IMR-90 (cell line): ENCODE results near the gene TFB1M. TPM values are rescaled to one million over a fixed set of nuclear protein-coding genes. Genes with fewer than 3 reads are reported as not detected.

Experiments used
- ATAC-seq: fragments of 200-7000 bp; cut with Tn5 transposase; 2 replicates; pipeline ENCODE4 v1.9.1; 2020; ENCODE audit warnings: low read depth, mild to moderate bottlenecking, moderate library complexity
- BruUV-seq: library from RNA; stranded (reverse); fragments of 400-500 nt; replicated peaks from 2 replicates; lab custom pipeline; 2021; lab: Mats Ljungman, UMichigan
- CTCF ChIA-PET: fragments of 300-600 bp; formaldehyde crosslinking; extraction: SDS; loops from one replicate; lab custom pipeline; 2021; ENCODE audit warnings: antibody characterized with exemption; lab: Yijun Ruan, JAX
- POLR2A ChIA-PET: fragments of 300-600 bp; sonication (Branson Sonifier 250); formaldehyde crosslinking; loops from one replicate; lab custom pipeline; 2022; ENCODE audit warnings: antibody characterized with exemption; ENCODE audit not compliant: unreplicated experiment; lab: Charles Lee
- DNase-seq: peaks from one replicate; pipeline ENCODE4 v3.0.0; 2013
- H2AFZ ChIP-seq: replicated peaks from 2 replicates; pipeline ENCODE3; 2013; ENCODE audit warnings: low read length, mild to moderate bottlenecking; ENCODE audit not compliant: poor library complexity
- H2AK5ac ChIP-seq: 2 replicates; pipeline ENCODE4 v1.6.1; 2013; ENCODE audit warnings: low read depth, low read length, inconsistent platforms
- H2AK9ac ChIP-seq: replicated peaks from 2 replicates; pipeline ENCODE3; 2013; ENCODE audit warnings: mild to moderate bottlenecking, low read depth, low read length, moderate library complexity; ENCODE audit not compliant: poor library complexity
- H2BK120ac ChIP-seq: 2 replicates; pipeline ENCODE4 v1.6.1; 2013; ENCODE audit warnings: low read depth, low read length, inconsistent platforms
- H2BK15ac ChIP-seq: 3 replicates; pipeline ENCODE4 v1.6.1; 2013; ENCODE audit warnings: low read depth, low read length, inconsistent platforms
- H2BK20ac ChIP-seq: 2 replicates; pipeline ENCODE4 v1.6.1; 2013; ENCODE audit warnings: low read depth, mild to moderate bottlenecking, inconsistent platforms, low read length, moderate library complexity
- H2BK5ac ChIP-seq: 2 replicates; pipeline ENCODE4 v1.6.1; 2013; ENCODE audit warnings: mild to moderate bottlenecking, low read depth, low read length, inconsistent platforms; ENCODE audit not compliant: poor library complexity, severe bottlenecking
- H3K14ac ChIP-seq: replicated peaks from 2 replicates; pipeline ENCODE4 v1.6.1; 2013; ENCODE audit warnings: low read depth, low read length, inconsistent platforms
- H3K18ac ChIP-seq: 2 replicates; pipeline ENCODE4 v1.6.1; 2013; ENCODE audit warnings: low read depth, low read length, control low read depth
- H3K23ac ChIP-seq: 2 replicates; pipeline ENCODE4 v1.6.1; 2013; ENCODE audit warnings: low read depth, low read length, inconsistent platforms
- H3K27ac ChIP-seq: 2 replicates; pipeline ENCODE4 v1.5.1; 2013; ENCODE audit warnings: mild to moderate bottlenecking, control low read depth, low read length; ENCODE audit not compliant: insufficient read depth
- H3K27me3 ChIP-seq: 2 replicates; pipeline ENCODE4 v1.6.1; 2013; ENCODE audit warnings: low read length; ENCODE audit not compliant: control insufficient read depth, insufficient read depth
- H3K36me3 ChIP-seq: 2 replicates; pipeline ENCODE4 v1.6.1; 2013; ENCODE audit warnings: low read length, mixed read lengths; ENCODE audit not compliant: control insufficient read depth, insufficient read depth
- H3K4ac ChIP-seq: 2 replicates; pipeline ENCODE4 v1.6.1; 2013; ENCODE audit warnings: low read depth, low read length, inconsistent platforms
- H3K4me1 ChIP-seq: 2 replicates; pipeline ENCODE4 v1.6.1; 2013; ENCODE audit warnings: low read length, mixed read lengths; ENCODE audit not compliant: control insufficient read depth, insufficient read depth
- H3K4me2 ChIP-seq: 2 replicates; pipeline ENCODE4 v1.6.1; 2013; ENCODE audit warnings: low read depth, mild to moderate bottlenecking, control low read depth, low read length, moderate library complexity
- H3K4me3 ChIP-seq: 2 replicates; pipeline ENCODE4 v1.5.1; 2013; ENCODE audit warnings: low read depth, mild to moderate bottlenecking, control low read depth, low read length, moderate library complexity; ENCODE audit not compliant: insufficient read depth
- H3K56ac ChIP-seq: 2 replicates; pipeline ENCODE4 v1.6.1; 2013; ENCODE audit warnings: low read length, inconsistent platforms; ENCODE audit not compliant: insufficient read depth; ENCODE audit errors: extremely low read depth
- H3K79me1 ChIP-seq, 2 experiments: 2 replicates each; pipeline ENCODE4 v1.6.1; 2013; ENCODE audit warnings: low read length in 2 of 2, inconsistent platforms in 1 of 2, low read depth in 1 of 2
- H3K9ac ChIP-seq: 2 replicates; pipeline ENCODE4 v1.6.1; 2013; ENCODE audit warnings: low read depth, low read length, control low read depth
- H3K9me1 ChIP-seq: 2 replicates; pipeline ENCODE4 v1.6.1; 2013; ENCODE audit warnings: low read length, inconsistent platforms; ENCODE audit not compliant: insufficient read depth
- H3K9me3 ChIP-seq: 2 replicates; pipeline ENCODE4 v1.6.1; 2013; ENCODE audit warnings: low read length; ENCODE audit not compliant: control insufficient read depth, insufficient read depth
- H4K20me1 ChIP-seq: 2 replicates; pipeline ENCODE4 v1.6.1; 2013; ENCODE audit warnings: low read length, inconsistent platforms; ENCODE audit not compliant: insufficient read depth
- H4K5ac ChIP-seq: 2 replicates; pipeline ENCODE4 v1.6.1; 2013; ENCODE audit warnings: mild to moderate bottlenecking, low read depth, low read length, control low read depth
- H4K8ac ChIP-seq, 2 experiments: 2 replicates each; pipeline ENCODE4 v1.6.1; 2013; ENCODE audit warnings: low read depth in 2 of 2, low read length in 2 of 2, control low read depth in 1 of 2, inconsistent platforms in 1 of 2
- H4K91ac ChIP-seq: 2 replicates; pipeline ENCODE4 v1.6.1; 2013; ENCODE audit warnings: low read depth, low read length, inconsistent platforms; ENCODE audit not compliant: insufficient read depth
- ELK1 ChIP-seq: fragments of 150-350 bp; IDR thresholded peaks from 2 replicates; pipeline ENCODE4 v1.6.1; 2016; ENCODE audit warnings: low read depth, mild to moderate bottlenecking, low read length, moderate library complexity, borderline replicate concordance
- WGBS, 2 experiments: methylation state at CpG; one replicate each; pipeline versions ENCODE4 v1.1.5 to v1.1.7; 2013; ENCODE audit warnings: missing lambda C conversion rate in 2 of 2; ENCODE audit not compliant: insufficient read length in 1 of 2; ENCODE audit errors: extremely low coverage in 2 of 2; 5-methylcytosine and 5-hydroxymethylcytosine counted together
- dilution Hi-C: fragments of 300-500 bp; cut with HindIII; formaldehyde crosslinking; loops from one replicate; pipeline ENCODE4 v1.14.3; 2018; ENCODE audit warnings: low sequenced_read_pairs; ENCODE audit not compliant: unreplicated experiment
- in situ Hi-C: fragments of 300-500 bp; cut with MboI; formaldehyde crosslinking; loops from 3 replicates; pipeline ENCODE4 v1.14.3; 2019; ENCODE audit warnings: low sequenced_read_pairs, inconsistent platforms, mixed read lengths
- intact Hi-C: fragments of 100-400 bp; cut with micrococcal nuclease; formaldehyde crosslinking; loops from 2 replicates; pipeline ENCODE4 v1.10.0; 2022
- polyA plus RNA-seq, 3 experiments: library from polyadenylated mRNA; depleted of rRNA; stranded (reverse); fragments of >200 nt; gene quantifications; 2 replicates each; pipeline ENCODE4 v1.2.3, GENCODE V29; 2012; ENCODE audit warnings: low replicate concordance in 1 of 3
- total RNA-seq: library from RNA; depleted of rRNA; stranded (reverse); fragments of >200 nt; gene quantifications from 2 replicates; pipeline ENCODE4 v1.2.3, GENCODE V29; 2012
- TF ChIP-seq, protein P1 (sequence below): fragments of 150-350 bp; IDR thresholded peaks from 2 replicates; pipeline ENCODE4 v1.6.1; 2017; ENCODE audit warnings: mild to moderate bottlenecking, antibody characterized with exemption, low read length, low read depth

Gene TFB1M
- total and polyA plus RNA-seq, 2 of the 4 experiments (the other 2 are of a cell fraction) = 18.1 to 22.4 TPM

GRCh38 chr6:155244434-155244833 lies 69.8 kb downstream of the TFB1M start:
- Histone ChIP-seq H2BK15ac (no peak overlapping the region), H3K4me1 (peaks cover 4% of the 10 kb centered on the region; the same call in 1 of the 2 replicates), H4K20me1 (no peaks in the 10 kb centered on the region), H3K79me1 (0 out of 4 replicates have a peak, but pooled peaks cover 0 to 3% of the 10 kb centered on the region in 2 experiments), H3K27ac (no peak overlapping the region), H3K9me3 (no peaks in the 10 kb centered on the region), H2AK9ac (no peak overlapping the region), H2BK20ac (no peak overlapping the region), H3K23ac (no peak overlapping the region), H3K9ac (no peak overlapping the region), H3K4me2 (no peak overlapping the region), H3K9me1 (peaks cover 9% of the 10 kb centered on the region; the same call in 1 of the 2 replicates), H2AFZ (no peak overlapping the region), H3K27me3 (no peaks in the 10 kb centered on the region), H2BK120ac (no peak overlapping the region), H3K18ac (no peak overlapping the region), H4K91ac (no peak overlapping the region), H3K4ac (no peak overlapping the region), H4K8ac (no peak overlapping the region), H2AK5ac (no peak overlapping the region), H3K56ac (no peak overlapping the region), H4K5ac (no peak overlapping the region), H2BK5ac (no peak overlapping the region), H3K14ac (no peak overlapping the region), H3K36me3 (no peaks in the 10 kb centered on the region), H3K4me3 (no peak overlapping the region)
- no TSS peak for BruUV-seq
- WGBS, 2 experiments = no CpG with 5 or more reads among the region's 4 CpGs
- ATAC-seq (no peak), DNase-seq (no peak)
- CTCF ChIA-PET = no interaction called here
- intact Hi-C loops (no loop called here), in situ Hi-C loops (loop anchor here (10.0 kb wide), 1 partner anchor 570 kb away; no protein-coding TSS in a partner anchor), dilution Hi-C loops (no loop called here)
- POLR2A ChIA-PET = no interaction called here
- TF ChIP-seq ELK1 = no peak
- TF ChIP-seq, protein P1, sequence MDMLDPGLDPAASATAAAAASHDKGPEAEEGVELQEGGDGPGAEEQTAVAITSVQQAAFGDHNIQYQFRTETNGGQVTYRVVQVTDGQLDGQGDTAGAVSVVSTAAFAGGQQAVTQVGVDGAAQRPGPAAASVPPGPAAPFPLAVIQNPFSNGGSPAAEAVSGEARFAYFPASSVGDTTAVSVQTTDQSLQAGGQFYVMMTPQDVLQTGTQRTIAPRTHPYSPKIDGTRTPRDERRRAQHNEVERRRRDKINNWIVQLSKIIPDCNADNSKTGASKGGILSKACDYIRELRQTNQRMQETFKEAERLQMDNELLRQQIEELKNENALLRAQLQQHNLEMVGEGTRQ = no peak
